Measurements from ENCODE around the gene PRMT9.

PRMT9 gene

GRCh38 chr4:147674073-147674472, 9.9 kb downstream of the PRMT9 start:
- H3K9me3 ChIP-seq (ENCODE audit: control insufficient read depth, insufficient read depth, low read depth, low read length), result no peaks in the 10 kb centered on the region
- peaks cover 7 to 38% of the 10 kb centered on the region in 2 experiments; a peak in 2 of 3 replicates for H3K36me3 ChIP-seq (ENCODE audit: control insufficient read depth in 2 of 2, insufficient read depth in 1 of 2, low read length in 2 of 2)
- H3K4me1 ChIP-seq (ENCODE audit: control insufficient read depth, insufficient read depth, low read length), result no peaks in the 10 kb centered on the region
- TF ChIP-seq ZNF792 (tag by site-specific recombination; IDR thresholded peaks at IDR 0.05), result no peak
- no peak for TF ChIP-seq ZNF26 (tag by site-specific recombination; IDR thresholded peaks at IDR 0.05)
- no peak for TF ChIP-seq ZNF248 (tag by site-specific recombination; IDR thresholded peaks at IDR 0.05)
- no peak for TF ChIP-seq ZNF660 (tag by site-specific recombination; IDR thresholded peaks at IDR 0.05)
- TF ChIP-seq ZBTB11 (tag by site-specific recombination; conservative IDR thresholded peaks at IDR 0.05; ENCODE audit: low read depth), result no peak
- no peak for TF ChIP-seq ZNF768 (tag by site-specific recombination; IDR thresholded peaks at IDR 0.05)
- CTCF ChIA-PET, result interaction anchor here (1.7 kb wide), 1 partner anchor 193 kb away, joined by 6 read pairs; no protein-coding TSS in a partner anchor
- POLR2A ChIA-PET, result interaction anchor here (2.1 kb wide), 1 partner anchor 10 kb away, joined by 10 read pairs; the partner anchor contains the start of gene PRMT9
- H3K4me3 ChIP-seq (ENCODE audit: low read depth, low read length), result no peak overlapping the region
- H3K27ac ChIP-seq (ENCODE audit: extremely low read depth, low read depth, low read length), result no peak overlapping the region

GRCh38 chr4:147658501-147658900, 25.5 kb downstream of the PRMT9 start:
- Histone ChIP-seq H3K36me3 (ENCODE audit: control insufficient read depth in 2 of 2, insufficient read depth in 1 of 2, low read length in 2 of 2) (peaks cover 11 to 60% of the 10 kb centered on the region in 2 experiments), H3K4me3 (ENCODE audit: low read depth, low read length) (no peak overlapping the region), H3K4me1 (ENCODE audit: control insufficient read depth, insufficient read depth, low read length) (no peaks in the 10 kb centered on the region), H3K27ac (ENCODE audit: extremely low read depth, low read depth, low read length) (no peak overlapping the region), H3K9me3 (ENCODE audit: control insufficient read depth, insufficient read depth, low read depth, low read length) (no peaks in the 10 kb centered on the region)
- CTCF ChIA-PET, result no interaction called here
- TF ChIP-seq ZNF571 (tag by site-specific recombination; IDR thresholded peaks at IDR 0.05), result no peak
- TF ChIP-seq ZNF654 (tag by site-specific recombination; IDR thresholded peaks at IDR 0.05; ENCODE audit: low read depth), result no peak
- TF ChIP-seq, protein P1, sequence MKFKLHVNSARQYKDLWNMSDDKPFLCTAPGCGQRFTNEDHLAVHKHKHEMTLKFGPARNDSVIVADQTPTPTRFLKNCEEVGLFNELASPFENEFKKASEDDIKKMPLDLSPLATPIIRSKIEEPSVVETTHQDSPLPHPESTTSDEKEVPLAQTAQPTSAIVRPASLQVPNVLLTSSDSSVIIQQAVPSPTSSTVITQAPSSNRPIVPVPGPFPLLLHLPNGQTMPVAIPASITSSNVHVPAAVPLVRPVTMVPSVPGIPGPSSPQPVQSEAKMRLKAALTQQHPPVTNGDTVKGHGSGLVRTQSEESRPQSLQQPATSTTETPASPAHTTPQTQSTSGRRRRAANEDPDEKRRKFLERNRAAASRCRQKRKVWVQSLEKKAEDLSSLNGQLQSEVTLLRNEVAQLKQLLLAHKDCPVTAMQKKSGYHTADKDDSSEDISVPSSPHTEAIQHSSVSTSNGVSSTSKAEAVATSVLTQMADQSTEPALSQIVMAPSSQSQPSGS (tag by site-specific recombination; IDR thresholded peaks at IDR 0.05; ENCODE audit: low read depth), result no peak
- no peak for TF ChIP-seq ZBTB7A (tag by site-specific recombination; IDR thresholded peaks at IDR 0.05; ENCODE audit: low read depth)
- no peak for TF ChIP-seq ZNF830 (tag by site-specific recombination; IDR thresholded peaks at IDR 0.05; ENCODE audit: low read depth)
- TF ChIP-seq ZNF707 (tag by site-specific recombination; IDR thresholded peaks at IDR 0.05), result no peak
- no peak for TF ChIP-seq ZNF211 (tag by site-specific recombination; IDR thresholded peaks at IDR 0.05; ENCODE audit: low read depth)
- no peak for TF ChIP-seq SCRT1 (tag by site-specific recombination; IDR thresholded peaks at IDR 0.05; ENCODE audit: borderline replicate concordance)
- TF ChIP-seq ZNF660 (tag by site-specific recombination; IDR thresholded peaks at IDR 0.05), result no peak
- no peak for TF ChIP-seq EGR2 (tag by site-specific recombination; IDR thresholded peaks at IDR 0.05; ENCODE audit: low read depth)
- no peak for TF ChIP-seq ZNF169 (tag by site-specific recombination; IDR thresholded peaks at IDR 0.05)
- TF ChIP-seq, protein P2, sequence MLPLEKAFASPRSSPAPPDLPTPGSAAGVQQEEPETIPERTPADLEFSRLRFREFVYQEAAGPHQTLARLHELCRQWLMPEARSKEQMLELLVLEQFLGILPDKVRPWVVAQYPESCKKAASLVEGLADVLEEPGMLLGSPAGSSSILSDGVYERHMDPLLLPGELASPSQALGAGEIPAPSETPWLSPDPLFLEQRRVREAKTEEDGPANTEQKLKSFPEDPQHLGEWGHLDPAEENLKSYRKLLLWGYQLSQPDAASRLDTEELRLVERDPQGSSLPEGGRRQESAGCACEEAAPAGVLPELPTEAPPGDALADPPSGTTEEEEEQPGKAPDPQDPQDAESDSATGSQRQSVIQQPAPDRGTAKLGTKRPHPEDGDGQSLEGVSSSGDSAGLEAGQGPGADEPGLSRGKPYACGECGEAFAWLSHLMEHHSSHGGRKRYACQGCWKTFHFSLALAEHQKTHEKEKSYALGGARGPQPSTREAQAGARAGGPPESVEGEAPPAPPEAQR (tag by site-specific recombination; IDR thresholded peaks at IDR 0.05), result no peak
- TF ChIP-seq ZFP37 (tag by site-specific recombination; IDR thresholded peaks at IDR 0.05), result no peak
- POLR2A ChIA-PET, result no interaction called here
